ENCODE measurements around the gene IRF4.
"Not testable (repeated sequence)": the region's sequence is repeated elsewhere in the genome, so short reads cannot be mapped to it uniquely, and the experiment has no call there.

Gene IRF4

DNA sequence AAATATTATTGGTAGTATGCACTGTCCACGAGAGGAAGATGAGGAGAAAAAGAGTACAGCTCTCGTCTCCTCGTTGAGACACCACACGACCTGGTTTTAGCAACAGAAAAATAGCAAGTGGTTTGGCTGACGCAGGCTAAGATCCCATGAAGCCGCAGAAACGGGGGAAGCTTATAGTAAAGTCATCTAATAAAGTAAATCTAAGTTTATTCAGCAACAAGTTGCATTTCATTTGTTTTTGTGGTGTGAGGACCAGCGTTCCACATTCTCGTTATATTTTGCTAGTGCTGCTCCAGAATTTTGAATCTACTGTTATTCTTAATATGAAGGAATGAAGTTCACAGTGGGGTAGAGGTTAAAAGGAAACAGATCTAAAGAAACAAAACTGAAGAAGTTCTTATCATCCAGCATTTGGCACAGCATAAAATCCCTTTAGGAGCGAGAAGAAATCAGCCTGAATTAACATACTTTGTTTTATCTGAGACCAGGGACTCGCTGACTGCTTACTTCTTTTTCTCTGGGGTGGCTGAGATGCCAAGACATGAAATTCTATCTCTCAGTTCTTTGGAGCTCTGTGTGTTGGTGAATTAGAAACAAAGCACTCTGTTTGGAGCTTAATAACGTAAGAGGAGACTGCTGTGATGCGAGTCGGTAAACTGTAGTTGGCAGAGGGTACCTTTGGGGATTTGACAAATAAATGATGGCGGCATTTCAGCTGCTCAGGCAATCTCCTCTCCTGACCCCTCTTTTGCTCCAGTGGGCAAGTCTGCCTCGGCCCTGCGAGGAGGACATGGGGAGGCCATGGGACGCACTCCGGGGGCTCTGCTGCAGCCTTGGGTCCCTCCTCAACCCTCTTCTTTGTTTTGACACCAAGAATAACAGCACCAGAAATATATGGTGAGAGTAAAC lies 24.9 kb upstream of the IRF4 start:
- no peak for DNase-seq (ENCODE audit: low read depth)

DNA sequence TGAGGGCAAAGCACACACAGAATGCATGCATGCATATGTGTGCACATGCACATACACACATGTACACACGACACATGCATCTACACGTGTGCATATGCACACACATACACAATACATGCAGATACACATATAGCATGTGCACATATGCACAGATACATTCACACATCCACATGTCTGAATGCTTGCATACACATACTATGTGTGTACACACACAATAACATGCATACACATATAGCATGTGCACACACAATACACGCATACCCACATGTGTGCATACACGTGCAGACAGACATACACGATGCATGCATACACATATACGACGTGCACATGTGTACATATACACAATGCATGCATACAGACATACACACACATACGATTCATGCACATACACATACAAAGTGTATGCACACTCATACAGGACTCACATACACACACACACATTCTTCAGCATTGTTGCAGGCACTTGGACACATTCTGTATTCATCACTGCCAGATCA lies 24.2 kb upstream of the IRF4 start:
- DNase-seq (ENCODE audit: low read depth): no peak

DNA sequence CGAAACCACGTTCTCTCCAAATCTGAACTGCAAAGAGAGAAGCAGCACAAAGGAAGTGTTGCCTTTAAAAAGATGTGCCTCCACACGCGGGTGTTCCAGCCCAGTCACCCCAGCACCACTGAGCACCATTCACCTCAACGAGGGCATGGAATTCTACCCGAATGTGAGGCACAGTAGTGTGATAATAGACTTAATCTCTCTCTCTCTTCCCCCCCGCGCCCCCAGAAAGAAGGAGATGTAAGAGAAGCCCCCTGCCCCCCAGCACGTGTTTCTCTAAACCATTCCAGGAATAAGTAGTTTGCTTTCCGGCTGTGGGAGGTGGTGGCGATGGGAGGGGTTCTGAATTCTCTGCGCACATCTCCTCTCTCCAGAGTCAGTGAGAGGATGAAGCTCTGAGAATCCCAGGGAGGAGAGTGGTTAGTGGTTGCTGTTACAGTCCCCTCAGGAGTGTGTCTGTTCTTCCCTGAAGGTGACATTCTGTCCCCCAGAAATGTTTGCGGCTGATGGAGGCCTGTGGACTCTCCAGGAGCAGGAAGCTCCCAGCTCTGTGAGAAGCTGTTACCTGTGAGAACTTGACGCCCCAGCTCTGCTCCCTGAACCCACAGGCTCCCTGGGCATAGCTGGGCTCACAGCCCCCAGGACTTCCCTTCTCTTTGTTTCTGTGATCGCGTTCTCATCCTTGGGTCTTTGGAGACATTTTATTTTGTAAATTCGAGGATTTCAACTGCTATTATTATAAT lies 23.5 kb upstream of the IRF4 start:
- no peak for DNase-seq (ENCODE audit: low read depth)

DNA sequence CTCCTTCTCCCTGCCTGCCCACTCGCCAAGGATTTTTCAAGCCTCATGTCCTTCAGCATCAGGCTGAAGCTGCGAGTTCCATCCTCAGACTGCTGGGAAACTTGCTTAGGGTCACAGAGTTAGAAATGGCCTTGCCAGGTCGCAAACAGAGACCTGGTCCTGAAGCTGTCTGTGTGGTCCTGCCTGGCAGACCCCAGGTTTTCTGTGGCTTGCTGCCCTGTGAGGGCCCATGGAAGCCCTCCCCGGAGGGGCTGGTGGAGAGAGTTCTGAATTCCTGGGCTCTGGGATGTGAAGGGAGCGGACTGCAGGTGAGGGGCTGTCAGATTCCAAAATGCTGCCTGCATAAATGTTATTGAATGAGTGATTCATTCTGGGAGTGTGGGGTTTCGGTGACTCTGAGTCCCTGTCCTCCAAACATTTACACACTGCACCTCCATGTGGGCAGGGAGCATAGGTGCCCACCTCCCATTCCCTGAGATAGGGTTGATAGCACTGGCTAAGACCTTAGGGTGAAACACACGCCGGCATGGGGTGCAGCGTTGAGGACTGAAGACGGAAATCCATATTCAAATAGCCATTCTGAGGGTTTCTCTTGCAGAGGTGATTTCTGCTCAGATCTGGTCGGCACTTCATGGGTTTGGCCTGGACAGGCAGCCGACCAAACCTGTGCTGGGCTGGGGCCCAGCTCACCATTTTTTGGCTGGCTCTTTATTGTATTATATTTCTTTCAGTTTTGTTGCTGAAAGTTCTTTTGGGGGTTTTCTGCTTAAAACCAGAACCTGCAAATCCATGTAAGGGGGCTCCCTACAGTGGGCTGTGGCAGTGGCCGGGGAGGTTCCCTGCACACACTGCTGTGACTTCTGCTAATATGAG lies 21.8 kb upstream of the IRF4 start:
- DNase-seq (ENCODE audit: low read depth): no peak

DNA sequence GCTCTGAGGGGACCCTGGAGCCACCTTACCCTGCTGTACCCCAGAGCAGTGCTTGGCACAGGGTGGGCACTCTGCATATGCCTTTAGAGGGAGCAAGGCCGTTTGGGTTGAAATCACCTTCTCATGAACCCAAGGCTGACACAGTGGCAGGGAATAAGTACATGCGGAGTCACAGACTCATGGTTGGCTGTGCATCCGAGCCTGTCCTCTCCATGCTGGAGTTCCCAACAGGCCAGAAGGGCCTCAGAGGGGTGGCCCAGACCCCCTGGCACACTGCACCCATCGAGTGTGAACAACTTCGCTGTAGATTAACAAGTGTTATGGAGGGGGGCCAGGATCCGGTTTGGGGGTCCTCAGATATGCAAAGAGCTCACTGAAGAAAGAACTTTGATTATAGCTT lies 21.0 kb upstream of the IRF4 start:
- no peak for DNase-seq (ENCODE audit: low read depth)

DNA sequence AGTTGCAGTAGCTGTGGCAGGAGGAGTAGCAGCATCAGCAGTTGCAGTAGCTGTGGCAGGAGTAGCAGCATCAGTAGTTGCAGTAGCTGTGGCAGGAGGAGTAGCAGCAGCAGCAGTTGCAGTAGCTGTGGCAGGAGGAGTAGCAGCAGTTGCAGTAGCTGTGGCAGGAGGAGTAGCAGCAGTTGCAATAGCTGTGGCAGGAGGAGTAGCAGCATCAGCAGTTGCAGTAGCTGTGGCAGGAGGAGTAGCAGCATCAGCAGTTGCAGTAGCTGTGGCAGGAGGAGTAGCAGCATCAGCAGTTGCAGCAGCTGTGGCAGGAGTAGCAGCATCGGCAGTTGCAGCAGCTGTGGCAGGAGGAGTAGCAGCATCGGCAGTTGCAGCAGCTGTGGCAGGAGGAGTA lies 19.7 kb upstream of the IRF4 start:
- not testable (repeated sequence) for DNase-seq (ENCODE audit: low read depth)

DNA sequence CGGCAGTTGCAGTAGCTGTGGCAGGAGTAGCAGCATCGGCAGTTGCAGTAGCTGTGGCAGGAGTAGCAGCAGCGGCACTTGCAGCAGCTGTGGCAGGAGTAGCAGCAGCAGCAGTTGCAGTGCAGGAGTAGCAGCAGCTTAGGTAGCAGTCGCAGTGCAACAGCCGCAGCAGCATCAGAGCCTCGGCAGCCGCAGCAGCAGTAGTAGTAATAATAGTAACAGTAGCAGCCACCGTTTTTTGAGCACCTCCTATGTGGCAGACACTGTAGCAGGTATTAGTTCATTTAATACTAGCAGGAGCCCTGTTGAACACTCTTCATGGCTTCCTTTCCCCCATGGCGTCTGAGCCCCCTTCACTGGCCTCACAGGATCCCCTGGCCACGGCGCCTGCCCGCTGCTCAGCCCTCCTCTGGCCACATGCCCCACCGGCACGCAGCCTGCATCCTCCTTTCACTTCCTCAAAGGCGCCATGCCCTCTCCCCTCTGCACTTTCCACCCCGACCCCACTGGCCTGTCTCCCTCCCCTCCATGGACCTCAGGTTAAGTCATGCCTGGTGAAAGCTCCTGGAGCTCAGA lies 19.1 kb upstream of the IRF4 start:
- DNase-seq (ENCODE audit: low read depth): no peak

DNA sequence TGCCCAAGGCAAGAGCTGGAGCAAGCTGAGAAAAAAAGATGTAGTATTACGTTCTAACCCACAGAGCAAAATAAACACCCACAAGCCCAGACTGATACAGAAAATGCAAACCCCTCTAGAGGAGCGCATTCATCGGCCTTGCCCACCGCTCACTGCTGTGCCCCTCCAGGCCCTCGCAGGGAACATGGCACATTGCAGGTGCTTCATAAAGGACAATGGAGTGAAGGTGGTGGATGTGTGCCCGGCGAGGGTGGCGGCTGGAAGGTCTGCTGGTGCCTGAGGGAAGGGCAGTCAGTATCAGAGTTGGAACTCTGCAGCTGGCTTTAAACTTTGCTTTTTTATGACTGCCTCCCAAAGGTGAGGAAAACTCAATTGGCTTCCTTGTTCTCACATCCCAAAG lies 18.5 kb upstream of the IRF4 start:
- DNase-seq (ENCODE audit: low read depth): no peak

DNA sequence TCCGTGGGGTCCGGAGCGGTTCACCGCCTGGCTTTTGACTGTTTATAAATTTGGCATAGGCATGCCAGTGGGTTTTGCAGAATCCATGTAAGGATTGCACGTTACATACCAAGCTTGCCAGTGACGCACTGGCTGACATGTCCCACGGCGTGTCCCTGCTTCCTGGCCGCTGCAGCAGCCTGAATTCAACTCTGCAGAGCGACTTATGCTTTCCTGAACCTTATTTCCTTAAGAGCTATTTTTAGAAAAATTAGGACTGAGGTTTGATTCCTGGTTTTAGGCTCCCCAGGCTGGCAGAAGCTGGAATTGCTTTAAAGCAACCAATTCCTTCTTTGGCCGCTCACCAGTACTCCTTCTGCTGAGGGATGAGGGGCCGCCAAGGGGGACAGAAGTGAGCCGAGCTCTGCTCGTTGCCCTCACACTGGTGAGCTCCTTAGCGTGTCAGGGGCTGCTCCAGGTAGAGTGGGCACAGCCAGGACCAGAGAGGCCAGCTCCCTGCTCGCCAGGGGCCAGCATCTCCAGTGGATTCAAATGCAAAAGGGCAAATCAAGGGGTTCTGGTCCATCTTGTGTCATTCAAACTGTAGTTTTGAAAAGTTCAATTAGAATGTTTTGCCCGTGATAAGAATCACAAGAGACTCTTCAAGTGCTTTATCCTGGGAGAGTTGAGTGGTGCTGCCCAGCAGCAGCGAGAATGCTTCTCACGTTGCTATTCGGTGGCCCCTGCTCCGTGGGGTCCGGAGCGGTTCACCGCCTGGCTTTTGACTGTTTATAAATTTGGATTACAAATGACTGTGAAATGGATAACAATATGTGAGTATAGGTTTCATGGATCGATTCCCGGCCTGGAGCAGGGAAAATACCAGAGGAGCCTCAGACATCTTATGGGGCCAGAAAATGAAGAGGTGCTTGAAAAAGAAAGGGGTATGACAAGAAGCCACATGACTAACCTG lies 17.5 kb upstream of the IRF4 start:
- no peak for DNase-seq (ENCODE audit: low read depth)

DNA sequence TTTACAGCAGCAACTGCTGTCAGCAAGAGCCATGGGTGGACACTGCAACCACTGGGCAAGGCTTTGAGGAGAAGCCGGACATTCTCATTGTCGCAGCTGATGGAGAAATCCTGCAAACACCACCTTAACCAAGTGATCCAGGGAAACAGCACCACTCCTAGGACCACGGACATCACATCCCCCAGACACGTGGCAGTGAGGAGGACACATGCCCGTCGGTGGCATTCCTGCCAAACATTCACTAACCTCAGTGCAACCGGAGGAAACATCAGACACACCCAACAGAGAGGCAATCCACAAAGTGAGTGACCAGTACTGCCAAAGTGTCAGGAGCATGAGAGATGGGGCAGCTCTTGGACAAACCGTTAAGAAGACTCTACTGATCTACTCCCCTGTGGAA lies 16.6 kb upstream of the IRF4 start:
- DNase-seq (ENCODE audit: low read depth): no peak

DNA sequence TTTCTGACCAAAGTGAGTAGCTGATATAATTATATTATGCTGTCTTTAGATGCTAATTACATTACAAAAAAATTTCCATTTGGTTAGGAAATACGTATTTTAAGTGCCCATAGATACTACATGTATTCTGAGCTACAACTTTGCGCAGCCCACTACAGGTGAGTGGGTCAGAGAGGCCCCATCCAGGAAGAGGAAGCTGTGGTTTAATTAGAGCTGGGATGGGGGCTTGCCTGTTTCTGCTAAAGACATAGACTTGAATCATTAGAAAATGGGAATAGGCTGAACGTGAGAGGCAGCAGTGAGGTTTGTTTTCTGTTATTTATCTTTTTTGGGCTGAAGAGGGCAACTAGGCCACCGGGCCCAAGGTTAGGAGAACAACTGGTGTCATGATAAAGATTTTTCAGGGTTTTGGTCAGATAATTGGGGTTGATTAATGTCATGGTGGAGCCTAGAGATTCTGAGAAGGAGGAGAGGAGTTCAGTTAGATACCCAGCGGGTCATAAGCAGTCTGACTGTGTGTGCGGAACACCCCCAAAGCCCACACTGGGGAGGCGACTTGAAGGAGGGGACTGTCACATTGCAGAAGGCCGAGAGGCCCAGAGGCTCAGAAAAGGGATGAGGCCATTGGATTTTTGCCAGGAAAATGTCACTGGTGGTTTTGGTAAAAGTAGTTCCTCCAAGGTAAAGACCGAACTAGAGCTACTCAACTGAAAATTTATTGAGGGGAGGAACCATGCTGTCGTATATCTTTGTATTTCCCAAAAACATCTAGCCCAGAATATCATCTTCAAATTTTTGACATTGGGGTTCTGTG lies 14.5 kb upstream of the IRF4 start:
- DNase-seq (ENCODE audit: low read depth): no peak

DNA sequence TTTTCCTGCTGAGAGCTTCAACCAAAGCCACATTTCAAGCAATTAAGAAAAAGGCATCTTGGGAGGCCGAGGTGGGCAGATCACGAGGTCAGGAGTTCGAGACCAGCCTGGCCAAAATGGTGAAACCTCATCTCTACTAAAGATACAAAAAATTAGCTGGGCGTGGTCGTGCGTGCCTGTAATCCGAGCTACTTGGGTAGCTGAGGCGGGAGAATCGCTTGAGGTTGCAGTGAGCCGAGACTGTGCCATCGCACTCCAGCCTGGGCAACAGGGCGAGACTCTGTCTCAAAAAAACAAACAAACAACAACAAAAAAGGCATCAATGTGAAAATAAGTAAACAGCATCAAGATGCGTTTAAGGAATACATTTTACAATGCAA lies 13.9 kb upstream of the IRF4 start:
- not testable (repeated sequence) for DNase-seq (ENCODE audit: low read depth)

DNA sequence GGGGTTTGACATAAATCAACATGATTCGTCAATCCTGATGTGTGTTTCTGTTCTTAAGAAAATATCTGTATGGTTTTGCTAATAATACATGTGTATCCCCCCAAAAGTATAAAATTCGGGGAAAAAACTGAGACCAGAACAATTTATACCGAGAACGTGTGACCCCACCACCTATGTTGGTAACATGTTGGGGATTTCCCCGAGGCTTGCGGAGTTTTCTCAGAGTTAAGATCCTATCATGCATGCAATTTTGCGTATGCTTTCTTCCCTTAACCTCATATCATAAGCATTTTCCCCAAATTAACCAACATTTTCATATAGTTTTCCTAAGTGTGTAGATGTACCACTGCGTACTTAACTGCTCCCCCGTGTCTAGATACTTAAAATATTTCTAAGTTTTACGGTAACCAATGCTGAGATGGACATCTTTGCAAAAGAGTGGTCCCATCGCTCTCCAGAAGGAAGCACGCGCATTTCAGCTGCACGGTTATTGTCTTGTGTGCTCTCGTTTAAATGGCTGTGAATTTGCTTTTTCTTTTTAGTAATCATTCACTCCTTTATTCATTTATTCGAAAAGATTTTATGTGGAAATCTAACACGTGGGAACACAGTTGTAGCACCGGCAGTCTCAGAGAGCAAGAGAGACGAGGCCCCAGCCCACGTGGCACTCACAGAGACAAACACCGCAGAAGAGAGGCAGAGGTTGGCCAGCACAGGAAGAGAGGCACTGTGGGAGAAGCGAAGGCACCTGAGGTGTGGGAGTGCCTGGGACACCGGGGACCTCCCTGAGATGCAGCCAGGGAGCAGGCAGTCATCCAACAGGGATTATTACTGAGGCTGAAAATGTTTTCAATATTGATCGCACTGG lies 13.2 kb upstream of the IRF4 start:
- no peak for DNase-seq (ENCODE audit: low read depth)

DNA sequence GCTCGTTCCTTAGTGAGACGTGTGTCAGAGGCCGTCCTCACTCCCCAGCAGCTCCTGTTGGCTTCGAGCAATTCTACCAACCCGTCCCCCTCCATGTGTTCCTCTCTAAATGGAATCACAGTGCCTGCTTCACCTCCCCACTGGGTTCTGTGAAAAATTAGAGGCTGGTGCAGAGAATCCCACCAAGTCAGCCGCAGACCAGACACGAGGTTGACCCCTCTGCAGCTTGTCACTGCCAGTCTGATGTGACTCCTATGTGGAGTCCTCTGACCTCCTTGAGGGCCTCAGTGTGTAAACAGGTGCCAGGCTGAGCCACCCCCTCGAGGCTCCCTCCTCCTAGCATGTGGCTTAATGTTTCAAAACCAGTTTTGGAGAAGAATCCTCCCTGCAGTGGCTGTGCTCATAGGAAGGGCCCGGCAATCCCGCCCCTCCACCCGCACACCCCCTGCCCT lies 12.6 kb upstream of the IRF4 start:
- DNase-seq (ENCODE audit: low read depth): no peak

DNA sequence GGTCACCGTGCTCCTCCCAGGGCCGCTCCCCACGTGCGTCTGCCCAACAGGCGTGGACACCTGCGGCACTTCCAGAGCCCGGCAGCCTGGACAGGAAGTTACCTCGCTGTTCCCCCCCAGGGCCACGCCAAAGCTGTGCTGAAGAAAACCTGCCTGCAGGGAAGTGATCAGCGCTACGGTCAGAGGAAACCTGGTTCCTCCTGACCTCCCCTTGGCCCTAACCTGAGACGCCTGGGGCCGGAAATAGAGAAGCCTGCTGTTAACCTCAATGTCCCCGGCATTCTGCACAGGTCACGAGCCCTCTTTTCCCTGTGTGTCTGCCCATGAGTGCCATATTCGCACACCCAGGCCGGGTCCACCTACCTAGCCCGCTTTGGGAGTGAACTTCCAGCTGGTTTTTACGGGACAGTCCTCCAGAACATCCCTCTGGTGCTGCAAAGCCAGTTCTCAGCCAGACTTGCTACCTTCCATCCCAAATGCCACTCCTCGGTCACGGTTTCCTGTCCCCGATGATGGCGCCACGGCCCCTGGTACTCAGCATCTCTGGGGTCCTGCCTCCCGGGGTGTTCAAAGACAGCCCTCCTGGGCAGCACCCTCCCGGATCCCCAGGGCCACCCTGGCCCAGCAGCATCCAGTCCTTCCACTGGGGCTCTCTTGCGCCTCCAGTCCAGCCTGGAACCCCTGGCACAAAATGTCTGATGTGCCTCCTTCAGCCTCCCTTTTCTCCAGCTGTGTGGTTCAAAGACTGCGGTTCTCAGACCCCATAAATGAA lies 12.0 kb upstream of the IRF4 start:
- DNase-seq (ENCODE audit: low read depth): no peak

DNA sequence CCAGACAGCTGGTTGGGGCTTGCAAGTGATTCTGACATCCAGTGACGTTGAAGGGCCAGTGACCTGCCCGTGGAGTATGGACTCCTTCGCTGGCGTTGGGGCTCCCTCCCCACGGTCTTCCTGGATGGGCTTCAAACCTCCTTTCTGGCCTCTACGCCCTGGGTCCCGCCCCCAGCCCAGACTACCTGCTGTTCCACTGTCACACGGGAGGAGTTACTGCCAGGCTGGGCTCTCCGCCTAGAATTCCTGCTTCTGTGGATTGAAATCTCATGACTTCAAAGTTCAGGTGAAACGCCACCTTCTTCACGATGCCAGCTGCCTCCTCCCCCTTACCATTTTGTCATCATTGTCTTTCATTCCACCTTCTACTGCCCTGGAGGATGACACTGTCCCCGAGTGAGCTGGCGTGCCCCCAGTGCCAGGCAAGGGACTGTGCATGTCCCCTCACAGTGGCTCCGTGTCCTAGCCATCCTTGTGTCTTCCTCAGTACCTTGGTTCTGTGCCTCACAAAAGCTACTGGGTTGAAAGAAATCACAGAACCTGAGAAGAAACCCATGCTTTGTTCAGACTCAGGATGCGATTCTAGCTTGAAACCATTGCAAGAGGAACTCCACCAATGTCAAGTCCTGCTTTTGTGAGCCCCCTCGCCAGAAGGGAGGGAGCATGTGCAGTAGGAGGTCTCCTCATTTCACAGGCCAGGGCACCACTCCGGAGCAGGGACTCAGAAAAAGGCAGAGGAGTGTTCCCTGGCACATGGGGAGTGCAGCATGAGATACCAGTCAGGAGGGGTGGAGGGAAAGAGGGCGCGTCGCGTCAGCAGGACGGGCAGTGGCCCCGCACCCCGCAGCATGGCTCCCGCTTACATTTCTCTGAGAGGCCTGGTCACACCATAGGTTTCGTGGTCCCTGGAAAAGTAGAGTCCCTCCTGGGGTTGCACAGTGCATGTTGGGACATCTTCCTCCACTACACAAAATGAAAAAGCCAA lies 11.0 kb upstream of the IRF4 start:
- DNase-seq (ENCODE audit: low read depth): no peak

Data from activated T-cell treated with anti-CD3 and anti-CD28 coated beads for 48 hours (primary cell).